GM18858 (cell line): Measurements from ENCODE around the gene EHBP1.
A peak's percentile ranks its signal among the peaks of the same experiment; 100 is the strongest.

ENCODE experiments used
- ATAC-seq: cut with Tn5 transposase; IDR thresholded peaks from one replicate; pipeline ENCODE4 v1.9.1; 2021; ENCODE audit not compliant: unreplicated experiment

Gene EHBP1

DNA sequence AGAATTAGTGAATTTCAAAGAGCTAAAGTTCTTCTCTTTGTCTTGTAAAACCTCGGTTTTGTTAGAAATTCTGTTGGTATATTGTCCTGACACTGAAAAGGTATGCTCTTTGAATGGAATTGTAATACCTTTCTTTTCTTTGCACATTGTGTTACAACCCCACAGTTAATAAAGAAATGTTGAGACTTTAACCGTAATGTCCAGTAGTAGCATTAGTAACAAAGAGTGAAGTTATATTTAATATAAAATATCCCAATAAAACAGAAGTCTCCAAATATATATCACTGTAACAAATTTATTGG lies 69.8 kb downstream of the EHBP1 start:
- no peak for ATAC-seq

GRCh38 chr2:62783679-62784078 lies 78.2 kb downstream of the EHBP1 start:
- ATAC-seq = no peak

DNA sequence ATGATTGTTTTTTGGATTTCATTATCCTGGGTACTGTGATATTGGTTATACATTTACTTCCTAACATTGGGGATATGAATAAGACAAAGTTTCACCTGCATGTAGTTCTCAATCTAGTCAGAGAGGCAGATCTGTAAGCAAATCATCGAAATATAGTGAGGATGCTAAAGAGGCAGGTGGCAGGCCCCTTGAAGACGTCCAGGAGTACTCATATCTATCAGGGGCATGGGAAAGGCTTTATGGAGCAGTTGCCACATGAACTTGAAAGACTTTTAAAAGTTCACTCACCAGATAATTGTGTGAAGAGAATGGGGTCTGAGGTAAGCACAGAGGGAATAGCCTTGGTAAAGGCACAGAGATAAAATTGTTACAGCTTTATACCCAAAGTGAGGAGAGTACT lies 78.8 kb downstream of the EHBP1 start:
- ATAC-seq = no peak

- ATAC-seq = peak; percentile 65
These were observed 79.7 kb downstream of the EHBP1 start for GRCh38 chr2:62785216-62785615.

GRCh38 chr2:62785810-62786597 lies 80.5 kb downstream of the EHBP1 start:
- no peak for ATAC-seq

DNA sequence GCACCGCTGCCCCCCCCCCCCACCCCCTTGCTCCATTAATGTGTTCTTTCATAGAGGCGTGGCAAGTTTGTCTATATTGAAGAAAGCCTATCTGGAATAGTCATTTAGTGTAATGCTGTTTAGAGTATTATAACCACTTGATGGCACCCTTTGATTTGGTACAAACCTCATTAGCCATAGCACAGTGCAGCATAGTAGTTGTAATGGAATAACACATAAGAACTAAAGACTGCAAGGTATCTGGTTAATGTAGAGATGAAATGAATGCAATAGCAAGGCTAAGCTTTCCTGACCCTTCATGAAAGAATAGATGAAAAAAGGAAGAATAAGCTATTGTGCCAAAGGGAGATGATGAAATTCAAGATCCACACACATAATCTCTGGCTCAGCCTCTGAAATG lies 81.9 kb downstream of the EHBP1 start:
- peak; percentile 62 for ATAC-seq

DNA sequence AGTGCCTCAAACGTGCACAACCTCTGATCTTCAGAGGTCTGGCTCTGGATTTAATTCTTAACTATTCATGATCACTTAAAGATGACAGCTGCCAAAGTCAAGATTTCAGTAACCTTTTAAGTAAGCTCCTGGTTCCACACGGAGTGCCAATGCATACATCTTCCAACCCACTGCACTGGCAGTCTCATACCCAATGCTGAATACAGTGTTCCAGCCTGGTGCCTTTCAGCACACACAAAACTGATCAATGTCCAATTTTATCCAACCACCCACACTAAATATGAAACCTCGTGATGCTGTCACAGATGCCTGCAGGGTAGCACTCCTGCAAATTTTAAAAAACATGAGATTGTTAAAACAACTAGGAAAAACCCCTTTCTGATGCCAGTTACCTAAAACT lies 84.0 kb downstream of the EHBP1 start:
- no peak for ATAC-seq

DNA sequence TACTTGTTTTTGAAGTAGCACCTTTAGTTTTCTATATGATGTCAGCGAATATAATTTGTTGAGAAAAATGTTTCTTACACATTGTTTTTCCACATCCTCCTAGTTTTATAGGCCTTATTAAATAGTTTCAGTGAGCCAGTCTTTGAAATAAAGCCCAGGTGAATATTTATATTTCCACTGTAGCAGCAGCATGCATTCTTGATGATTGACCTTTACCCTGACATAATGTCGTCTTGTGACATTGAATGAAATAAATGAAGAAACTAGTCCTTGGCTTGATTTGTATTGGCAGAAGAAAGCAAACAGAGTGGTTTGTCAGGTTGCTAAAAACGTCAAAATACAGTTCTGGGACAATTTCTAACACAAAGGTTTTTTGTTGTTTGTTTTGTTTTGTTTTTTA lies 84.4 kb downstream of the EHBP1 start:
- ATAC-seq = no peak

GRCh38 chr2:62792408-62792807 lies 86.9 kb downstream of the EHBP1 start:
- no peak for ATAC-seq

- ATAC-seq = no peak
These were observed 87.7 kb downstream of the EHBP1 start for GRCh38 chr2:62793213-62793612.

DNA sequence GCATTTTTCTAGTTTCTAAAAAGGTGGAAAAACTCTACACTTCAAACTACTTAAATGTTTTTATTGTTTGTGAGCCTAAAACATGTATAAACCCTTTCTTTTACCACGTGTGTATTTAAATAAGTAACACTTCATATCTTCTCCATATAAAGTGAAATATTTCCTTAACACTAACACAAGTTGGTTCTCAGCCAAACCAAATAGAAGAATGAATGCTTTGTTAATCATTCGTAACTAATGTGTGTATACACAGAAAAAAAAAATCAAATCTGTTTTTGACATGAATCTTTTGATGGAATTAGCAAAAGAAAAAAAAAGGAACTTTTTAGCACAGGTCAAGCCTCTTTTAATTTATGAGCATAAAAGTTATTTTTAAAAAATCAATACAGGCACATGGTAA lies 89.3 kb downstream of the EHBP1 start:
- no peak for ATAC-seq

- no peak for ATAC-seq
These were observed 89.8 kb downstream of the EHBP1 start for GRCh38 chr2:62795341-62795740.

GRCh38 chr2:62797107-62797506 lies 91.6 kb downstream of the EHBP1 start:
- no peak for ATAC-seq

DNA sequence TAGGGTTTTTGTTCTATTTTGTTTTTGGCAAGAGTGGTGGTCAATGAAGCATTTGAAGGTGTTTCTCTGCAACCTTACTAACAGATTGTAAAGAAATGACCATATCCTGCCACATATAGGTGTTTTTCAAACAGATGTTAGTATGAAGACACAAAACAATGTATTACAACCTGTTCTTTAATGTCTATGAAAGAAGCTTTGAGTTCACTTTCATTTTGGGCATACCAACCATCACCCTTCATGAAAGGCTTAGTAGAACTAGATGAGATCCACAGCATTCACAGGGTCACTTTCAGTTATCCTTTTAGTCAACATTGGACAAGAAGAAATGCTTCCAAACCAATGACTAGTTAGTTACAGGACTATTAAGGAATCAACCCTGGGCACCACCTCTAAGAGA lies 95.1 kb downstream of the EHBP1 start:
- ATAC-seq = no peak

GRCh38 chr2:62801110-62801509 lies 95.6 kb downstream of the EHBP1 start:
- ATAC-seq = no peak

DNA sequence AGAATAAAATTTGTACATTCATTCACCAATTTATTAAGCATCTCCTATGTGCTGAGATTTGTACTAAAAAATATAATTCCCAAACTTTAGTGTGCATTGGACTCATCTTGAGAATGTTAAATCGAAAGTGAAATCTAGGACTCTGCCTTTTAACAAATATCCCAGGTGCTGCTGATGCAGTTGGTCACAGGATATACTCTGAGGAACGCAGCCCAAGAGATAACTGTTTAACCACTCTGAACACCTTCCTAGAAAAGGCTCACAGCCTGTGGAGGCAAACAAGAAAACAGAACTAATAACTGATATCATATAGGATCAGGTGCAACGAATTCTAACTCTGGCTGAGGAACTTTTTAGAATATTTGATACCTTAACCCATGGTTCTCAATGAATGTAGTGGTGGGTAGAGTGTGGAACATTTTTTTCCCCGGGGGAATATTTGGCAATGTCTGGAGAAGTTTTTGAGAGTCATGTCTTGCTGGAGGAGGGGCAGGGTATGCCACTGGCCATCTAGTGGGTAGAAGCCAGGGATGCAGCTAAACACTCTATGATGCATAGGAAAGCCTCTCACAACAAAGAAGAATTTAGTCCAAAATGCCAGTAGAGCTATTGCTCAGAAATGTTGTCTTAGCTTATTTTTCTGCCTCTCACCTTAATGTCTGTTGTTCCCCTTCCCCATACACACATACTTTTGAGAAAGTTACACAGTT lies 96.5 kb downstream of the EHBP1 start:
- no peak for ATAC-seq

GRCh38 chr2:62803961-62804360 lies 98.4 kb downstream of the EHBP1 start:
- ATAC-seq = no peak

DNA sequence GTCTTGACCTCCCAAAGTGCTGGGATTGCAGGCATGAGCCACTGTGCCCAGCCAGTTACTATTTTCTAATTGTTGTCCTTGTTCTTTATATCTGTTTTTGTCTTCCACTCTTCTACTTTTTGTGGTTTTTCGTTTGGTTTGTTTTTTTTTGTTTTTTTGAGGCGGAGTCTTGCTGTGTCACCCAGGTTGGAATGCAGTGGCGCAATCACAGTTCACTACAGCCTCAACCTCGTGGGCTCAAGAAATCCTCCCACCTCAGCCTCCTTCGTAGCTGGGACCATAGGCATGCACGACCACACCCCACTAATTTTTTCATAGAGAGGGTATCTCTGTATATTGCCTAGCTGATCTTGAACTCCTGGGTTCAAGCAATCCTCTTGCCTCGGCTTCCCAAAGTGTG lies 100.7 kb downstream of the EHBP1 start:
- no peak for ATAC-seq

DNA sequence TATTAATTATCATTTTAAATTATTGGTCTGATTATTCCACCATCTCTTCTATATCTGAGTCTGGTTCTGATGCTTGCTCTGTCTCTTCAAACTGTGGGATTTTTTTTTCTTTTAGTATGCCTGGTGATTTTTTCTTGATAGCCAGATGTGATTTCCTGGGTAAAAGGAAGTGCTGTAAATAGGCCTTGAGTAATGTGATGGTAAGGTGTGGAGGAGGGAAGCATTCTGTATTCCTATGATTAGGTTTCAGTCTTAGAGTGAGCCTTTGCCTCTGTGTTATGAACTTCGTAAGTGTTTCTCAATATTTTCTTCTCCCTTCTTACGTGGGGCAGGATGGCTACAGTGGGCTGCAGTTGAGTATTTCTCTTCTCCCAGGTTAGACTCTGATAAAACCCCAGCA lies 103.0 kb downstream of the EHBP1 start:
- no peak for ATAC-seq

- no peak for ATAC-seq
These were observed 105.6 kb downstream of the EHBP1 start for GRCh38 chr2:62811086-62811485.

GRCh38 chr2:62811972-62812371 lies 106.5 kb downstream of the EHBP1 start:
- no peak for ATAC-seq

- no peak for ATAC-seq
These were observed 107.7 kb downstream of the EHBP1 start for GRCh38 chr2:62812921-62813825.
